ENCODE data around the gene CNIH2. TPM values are rescaled to one million over a fixed set of nuclear protein-coding genes. Genes with fewer than 3 reads are reported as not detected.
"Not testable (repeated sequence)": the region's sequence is repeated elsewhere in the genome, so short reads cannot be mapped to it uniquely, and the experiment has no call there.

Gene CNIH2
- total RNA-seq, 2 experiments from 2014 or later: 4.1 to 6.2 TPM

DNA sequence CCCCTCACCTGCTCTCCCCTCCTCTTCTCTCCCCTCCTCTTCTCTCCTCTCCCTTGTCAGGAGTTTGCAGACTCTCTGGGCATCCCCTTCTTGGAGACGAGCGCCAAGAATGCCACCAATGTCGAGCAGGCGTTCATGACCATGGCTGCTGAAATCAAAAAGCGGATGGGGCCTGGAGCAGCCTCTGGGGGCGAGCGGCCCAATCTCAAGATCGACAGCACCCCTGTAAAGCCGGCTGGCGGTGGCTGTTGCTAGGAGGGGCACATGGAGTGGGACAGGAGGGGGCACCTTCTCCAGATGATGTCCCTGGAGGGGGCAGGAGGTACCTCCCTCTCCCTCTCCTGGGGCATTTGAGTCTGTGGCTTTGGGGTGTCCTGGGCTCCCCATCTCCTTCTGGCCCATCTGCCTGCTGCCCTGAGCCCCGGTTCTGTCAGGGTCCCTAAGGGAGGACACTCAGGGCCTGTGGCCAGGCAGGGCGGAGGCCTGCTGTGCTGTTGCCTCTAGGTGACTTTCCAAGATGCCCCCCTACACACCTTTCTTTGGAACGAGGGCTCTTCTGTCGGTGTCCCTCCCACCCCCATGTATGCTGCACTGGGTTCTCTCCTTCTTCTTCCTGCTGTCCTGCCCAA lies 1.9 kb upstream of the CNIH2 start:
- Mint-ChIP-seq H3K4me3 (no peak overlapping the region), H3K36me3 (ENCODE audit: low read depth) (peaks cover 58% of the 10 kb centered on the region), H3K9me3 (no peaks in the 10 kb centered on the region), H3K27ac (no peak overlapping the region), H3K4me1 (ENCODE audit: low read depth) (peaks cover 27% of the 10 kb centered on the region), H3K27me3 (no peaks in the 10 kb centered on the region)
- Histone ChIP-seq H3K36me3 (ENCODE audit: insufficient read depth, low read length) (peaks cover 49% of the 10 kb centered on the region), H3K4me3 (ENCODE audit: low read length) (no peak overlapping the region), H3K27ac (ENCODE audit: low read depth in 1 of 2, low read length in 2 of 2) (no peak overlapping the region), H3K4me1 (ENCODE audit: insufficient read depth, low read length) (peaks cover 44% of the 10 kb centered on the region), H3K27me3 (ENCODE audit: control insufficient read depth in 1 of 2, insufficient read depth in 2 of 2, low read length in 2 of 2) (no peaks in the 10 kb centered on the region), H3K9me3 (ENCODE audit: control insufficient read depth in 1 of 2, insufficient read depth in 1 of 2, low read length in 2 of 2) (no peaks in the 10 kb centered on the region)
- CTCF ChIA-PET: no interaction called here
- DNase-seq: no peak
- TF ChIP-seq, protein P1, sequence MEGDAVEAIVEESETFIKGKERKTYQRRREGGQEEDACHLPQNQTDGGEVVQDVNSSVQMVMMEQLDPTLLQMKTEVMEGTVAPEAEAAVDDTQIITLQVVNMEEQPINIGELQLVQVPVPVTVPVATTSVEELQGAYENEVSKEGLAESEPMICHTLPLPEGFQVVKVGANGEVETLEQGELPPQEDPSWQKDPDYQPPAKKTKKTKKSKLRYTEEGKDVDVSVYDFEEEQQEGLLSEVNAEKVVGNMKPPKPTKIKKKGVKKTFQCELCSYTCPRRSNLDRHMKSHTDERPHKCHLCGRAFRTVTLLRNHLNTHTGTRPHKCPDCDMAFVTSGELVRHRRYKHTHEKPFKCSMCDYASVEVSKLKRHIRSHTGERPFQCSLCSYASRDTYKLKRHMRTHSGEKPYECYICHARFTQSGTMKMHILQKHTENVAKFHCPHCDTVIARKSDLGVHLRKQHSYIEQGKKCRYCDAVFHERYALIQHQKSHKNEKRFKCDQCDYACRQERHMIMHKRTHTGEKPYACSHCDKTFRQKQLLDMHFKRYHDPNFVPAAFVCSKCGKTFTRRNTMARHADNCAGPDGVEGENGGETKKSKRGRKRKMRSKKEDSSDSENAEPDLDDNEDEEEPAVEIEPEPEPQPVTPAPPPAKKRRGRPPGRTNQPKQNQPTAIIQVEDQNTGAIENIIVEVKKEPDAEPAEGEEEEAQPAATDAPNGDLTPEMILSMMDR (IDR thresholded peaks at IDR 0.05): no peak
- intact Hi-C loops (cut with DNase I, micrococcal nuclease): no loop called here
- POLR2A ChIA-PET: no interaction called here
- no peak for ATAC-seq (ENCODE audit: poor library complexity)

DNA sequence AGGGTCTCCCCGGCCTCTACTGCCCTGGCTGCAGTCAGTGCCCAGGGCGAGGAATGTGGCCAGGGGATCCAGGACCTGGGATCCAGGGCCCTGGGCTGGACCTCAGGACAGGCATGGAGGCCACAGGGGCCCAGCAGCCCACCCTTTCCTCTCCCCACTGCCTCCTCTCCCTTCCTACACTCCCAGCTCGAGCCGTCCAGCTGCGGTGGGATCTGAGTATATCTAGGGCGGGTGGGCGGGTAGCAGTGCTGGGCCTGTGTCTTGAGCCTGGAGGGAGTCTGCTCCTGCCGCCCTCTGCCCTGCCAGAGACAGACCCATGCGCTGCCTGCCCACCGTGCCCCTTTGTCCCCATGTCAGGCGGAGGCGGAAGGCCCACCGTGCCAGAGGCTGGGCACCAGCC lies 1.4 kb upstream of the CNIH2 start:
- H3K9me3 Mint-ChIP-seq; POLR2A ChIA-PET; DNase-seq; H3K9me3 ChIP-seq (ENCODE audit: control insufficient read depth in 1 of 2, insufficient read depth in 1 of 2, low read length in 2 of 2); H3K27ac ChIP-seq (ENCODE audit: low read depth in 1 of 2, low read length in 2 of 2); H3K4me3 ChIP-seq (ENCODE audit: low read length); CTCF ChIA-PET; ATAC-seq (ENCODE audit: poor library complexity); H3K27ac Mint-ChIP-seq; H3K27me3 ChIP-seq (ENCODE audit: control insufficient read depth in 1 of 2, insufficient read depth in 2 of 2, low read length in 2 of 2); H3K27me3 Mint-ChIP-seq; intact Hi-C loops (cut with DNase I, micrococcal nuclease): not testable (repeated sequence)
- Mint-ChIP-seq H3K4me1 (ENCODE audit: low read depth) (peaks cover 32% of the 10 kb centered on the region), H3K4me3 (peak overlapping the region; percentile 42), H3K36me3 (ENCODE audit: low read depth) (peaks cover 56% of the 10 kb centered on the region)
- peaks cover 49% of the 10 kb centered on the region for H3K36me3 ChIP-seq (ENCODE audit: insufficient read depth, low read length)
- peaks cover 45% of the 10 kb centered on the region for H3K4me1 ChIP-seq (ENCODE audit: insufficient read depth, low read length)

DNA sequence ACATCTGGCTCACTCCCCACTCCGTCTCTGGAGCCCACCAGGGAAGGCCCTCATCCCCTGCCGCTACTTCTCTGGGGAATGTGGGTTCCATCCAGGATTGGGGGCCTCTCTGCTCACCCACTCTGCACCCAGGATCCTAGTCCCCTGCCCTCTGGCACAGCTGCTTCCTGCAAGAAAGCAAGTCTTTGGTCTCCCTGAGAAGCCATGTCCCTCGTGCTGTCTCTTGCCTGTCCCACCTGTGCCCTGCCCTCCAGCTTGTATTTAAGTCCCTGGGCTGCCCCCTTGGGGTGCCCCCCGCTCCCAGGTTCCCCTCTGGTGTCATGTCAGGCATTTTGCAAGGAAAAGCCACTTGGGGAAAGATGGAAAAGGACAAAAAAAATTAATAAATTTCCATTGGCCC lies 911 bp upstream of the CNIH2 start:
- H3K9me3 Mint-ChIP-seq; intact Hi-C loops (cut with DNase I, micrococcal nuclease); H3K27me3 ChIP-seq (ENCODE audit: control insufficient read depth in 1 of 2, insufficient read depth in 2 of 2, low read length in 2 of 2); ATAC-seq (ENCODE audit: poor library complexity); H3K9me3 ChIP-seq (ENCODE audit: control insufficient read depth in 1 of 2, insufficient read depth in 1 of 2, low read length in 2 of 2); H3K27me3 Mint-ChIP-seq; DNase-seq; H3K27ac Mint-ChIP-seq; H3K27ac ChIP-seq (ENCODE audit: low read depth in 1 of 2, low read length in 2 of 2); H3K4me3 ChIP-seq (ENCODE audit: low read length): not testable (repeated sequence)
- Histone ChIP-seq H3K4me1 (ENCODE audit: insufficient read depth, low read length) (peaks cover 45% of the 10 kb centered on the region), H3K36me3 (ENCODE audit: insufficient read depth, low read length) (peaks cover 44% of the 10 kb centered on the region)
- ChIA-PET POLR2A (interaction anchor here (6.5 kb wide), 1 partner anchor 8 kb away, joined by 34 read pairs; the partner anchor contains the start of gene RAB1B), CTCF (interaction anchor here (1.0 kb wide), 1 partner anchor 54 kb away, joined by 6 read pairs; no protein-coding TSS in a partner anchor)
- Mint-ChIP-seq H3K36me3 (ENCODE audit: low read depth) (peaks cover 51% of the 10 kb centered on the region), H3K4me3 (peak overlapping the region; percentile 42), H3K4me1 (ENCODE audit: low read depth) (peaks cover 37% of the 10 kb centered on the region)

DNA sequence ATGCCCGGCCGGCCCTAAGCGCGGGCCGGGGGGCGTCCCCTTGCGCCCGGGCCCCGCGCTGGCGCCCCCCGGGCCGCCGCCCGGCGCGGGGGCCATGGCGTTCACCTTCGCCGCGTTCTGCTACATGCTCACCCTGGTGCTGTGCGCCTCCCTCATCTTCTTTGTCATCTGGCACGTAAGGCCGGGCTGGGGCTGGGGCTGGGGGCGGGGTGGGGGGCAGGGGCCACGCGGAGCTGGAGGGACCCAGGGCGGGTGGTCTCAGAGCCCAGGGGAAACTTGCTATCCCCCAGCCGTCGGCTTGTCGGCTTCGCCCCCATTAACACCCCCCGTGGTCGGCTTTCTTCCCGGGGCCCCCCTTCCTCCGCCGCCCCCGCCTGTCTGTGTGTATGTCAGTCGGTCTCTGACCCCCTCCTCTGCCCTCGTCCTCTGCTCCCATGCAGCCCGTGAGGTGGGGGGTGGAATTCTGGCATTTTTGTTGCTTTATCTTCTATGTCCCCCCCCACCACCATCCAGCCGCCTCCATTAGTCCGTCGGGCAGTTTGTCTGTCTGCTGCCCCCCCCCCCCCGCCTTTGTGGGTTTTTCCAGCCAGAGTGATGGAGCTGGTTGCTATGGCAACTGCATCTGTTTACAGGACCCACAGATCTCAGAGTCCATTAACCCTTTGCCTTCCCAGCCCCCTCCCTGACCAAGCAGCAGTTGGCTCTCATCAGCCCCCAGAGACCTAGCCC lies 552 bp downstream of the CNIH2 start:
- ATAC-seq (ENCODE audit: poor library complexity) (no peak), DNase-seq (peak in 4 of 14 experiments; percentile 15 to 82 (median 48))
- TF ChIP-seq, protein P1 (IDR thresholded peaks at IDR 0.05): no peak
- no peak overlapping the region for H3K4me3 ChIP-seq (ENCODE audit: low read length)
- H3K27me3 Mint-ChIP-seq: no peaks in the 10 kb centered on the region
- ChIA-PET CTCF (interaction anchor here (0.9 to 1.2 kb wide), 2 partner anchors 10 to 11 kb away, joined by 3 read pairs; partner anchors contain the start of gene YIF1A), POLR2A (interaction anchor here (6.5 kb wide), 1 partner anchor 10 kb away, joined by 34 read pairs; the partner anchor contains the start of gene RAB1B)
- H3K36me3 Mint-ChIP-seq (ENCODE audit: low read depth): peaks cover 42% of the 10 kb centered on the region
- H3K27me3 ChIP-seq (ENCODE audit: control insufficient read depth in 1 of 2, insufficient read depth in 2 of 2, low read length in 2 of 2): no peaks in the 10 kb centered on the region
- peaks cover 44% of the 10 kb centered on the region for H3K4me1 Mint-ChIP-seq (ENCODE audit: low read depth)
- peak overlapping the region; percentile 79 for H3K4me3 Mint-ChIP-seq
- peaks cover 48% of the 10 kb centered on the region for H3K4me1 ChIP-seq (ENCODE audit: insufficient read depth, low read length)
- H3K9me3 ChIP-seq (ENCODE audit: control insufficient read depth in 1 of 2, insufficient read depth in 1 of 2, low read length in 2 of 2): no peaks in the 10 kb centered on the region
- H3K27ac ChIP-seq (ENCODE audit: low read depth in 1 of 2, low read length in 2 of 2): no peak overlapping the region
- peaks cover 30% of the 10 kb centered on the region for H3K36me3 ChIP-seq (ENCODE audit: insufficient read depth, low read length)
- H3K27ac Mint-ChIP-seq: peak overlapping the region; percentile 58
- intact Hi-C loops (cut with DNase I, micrococcal nuclease): no loop called here
- H3K9me3 Mint-ChIP-seq: no peaks in the 10 kb centered on the region

All from CD4-positive, alpha-beta T cell (primary cell).